WTC11 (cell line): ENCODE results near the gene CSK. TPM values are rescaled to one million over a fixed set of nuclear protein-coding genes. Genes with fewer than 3 reads are reported as not detected.

ENCODE experiments used
- ATAC-seq: fragments of 200-7000 bp; cut with Tn5 transposase; 2 replicates; pipeline ENCODE4 v1.10.0; 2021; ENCODE audit warnings: mild to moderate bottlenecking, moderate library complexity
- CTCF ChIA-PET: fragments of 300-600 bp; sonication (Branson Sonifier 250); formaldehyde crosslinking; loops from one replicate; lab custom pipeline; 2021; ENCODE audit warnings: antibody characterized with exemption; lab: Charles Lee
- POLR2A ChIA-PET: fragments of 350-600 bp; sonication (Branson Sonifier 250); formaldehyde crosslinking; loops from one replicate; lab custom pipeline; 2021; ENCODE audit warnings: antibody characterized with exemption; lab: Charles Lee
- DNase-seq: peaks from one replicate; pipeline ENCODE4 v3.0.0; 2021; ENCODE audit warnings: low spot score
- H3K27ac Mint-ChIP-seq: 2 replicates; pipeline ENCODE4 v1.8.0; 2021; ENCODE audit warnings: mixed read lengths
- H3K27me3 Mint-ChIP-seq: 2 replicates; pipeline ENCODE4 v1.8.0; 2021; ENCODE audit warnings: low read depth, mild to moderate bottlenecking, moderate library complexity, mixed read lengths
- H3K36me3 Mint-ChIP-seq: 2 replicates; pipeline ENCODE4 v1.8.0; 2021; ENCODE audit warnings: mixed read lengths
- H3K4me1 Mint-ChIP-seq: 2 replicates; pipeline ENCODE4 v1.8.0; 2022; ENCODE audit warnings: mixed read lengths
- H3K4me3 Mint-ChIP-seq: 2 replicates; pipeline ENCODE4 v1.8.0; 2021; ENCODE audit warnings: mild to moderate bottlenecking, moderate library complexity, mixed read lengths
- H3K9me3 Mint-ChIP-seq: 2 replicates; pipeline ENCODE4 v1.8.0; 2021; ENCODE audit warnings: mixed read lengths
- ATF2 ChIP-seq: sonication (generic); formaldehyde crosslinking; IDR thresholded peaks from 2 replicates; pipeline ENCODE4 v1.8.1; 2022; ENCODE audit warnings: low read depth, missing genetic modification reagents, borderline replicate concordance
- CBFB ChIP-seq: sonication (generic); formaldehyde crosslinking; IDR thresholded peaks from 2 replicates; pipeline ENCODE4 v1.8.1; 2022; ENCODE audit warnings: mild to moderate bottlenecking, low read depth, missing genetic modification reagents
- CTCF ChIP-seq: fragments of 200-600 bp; IDR thresholded peaks from 2 replicates; pipeline ENCODE4 v1.8.0; 2022; ENCODE audit warnings: antibody characterized with exemption
- E2F4 ChIP-seq: sonication (generic); formaldehyde crosslinking; IDR thresholded peaks from 2 replicates; pipeline ENCODE4 v1.8.1; 2022; ENCODE audit warnings: low read depth, mild to moderate bottlenecking, moderate library complexity, missing genetic modification reagents, borderline replicate concordance
- ELF4 ChIP-seq: sonication (generic); formaldehyde crosslinking; IDR thresholded peaks from 2 replicates; pipeline ENCODE4 v1.8.1; 2022; ENCODE audit warnings: low read depth, mild to moderate bottlenecking, moderate library complexity, missing genetic modification reagents
- ETV6 ChIP-seq: sonication (generic); formaldehyde crosslinking; IDR thresholded peaks from 2 replicates; pipeline ENCODE4 v1.8.1; 2022; ENCODE audit warnings: mild to moderate bottlenecking, missing genetic modification reagents
- JAZF1 ChIP-seq: fragments of 250-450 bp; sonication (Bioruptor Pico); IDR thresholded peaks from 2 replicates; pipeline ENCODE4 v1.9.0; 2021; ENCODE audit warnings: moderate library complexity, mild to moderate bottlenecking, inconsistent platforms
- NFE2L1 ChIP-seq: sonication (generic); formaldehyde crosslinking; IDR thresholded peaks from 2 replicates; pipeline ENCODE4 v1.8.1; 2023; ENCODE audit warnings: missing genetic modification reagents
- SMAD3 ChIP-seq: sonication (generic); formaldehyde crosslinking; IDR thresholded peaks from 2 replicates; pipeline ENCODE4 v1.8.0; 2022; ENCODE audit warnings: missing genetic modification reagents, mild to moderate bottlenecking, borderline replicate concordance
- STAT6 ChIP-seq: sonication (generic); formaldehyde crosslinking; conservative IDR thresholded peaks from 2 replicates; pipeline ENCODE4 v1.8.1; 2023; ENCODE audit warnings: mild to moderate bottlenecking, low read depth, missing genetic modification reagents, moderate library complexity
- ZBTB21 ChIP-seq: sonication (generic); formaldehyde crosslinking; IDR thresholded peaks from 2 replicates; pipeline ENCODE4 v1.8.1; 2023; ENCODE audit warnings: mild to moderate bottlenecking, missing genetic modification reagents, borderline replicate concordance
- ZNF263 ChIP-seq: sonication (generic); formaldehyde crosslinking; IDR thresholded peaks from 2 replicates; pipeline ENCODE4 v1.8.1; 2022; ENCODE audit warnings: low read depth, mild to moderate bottlenecking, moderate library complexity, missing genetic modification reagents
- total RNA-seq: library from RNA; stranded (reverse); gene quantifications from 3 replicates; pipeline ENCODE4 v1.2.3, GENCODE V29; 2021
- TF ChIP-seq, protein P1 (sequence below): sonication (generic); formaldehyde crosslinking; IDR thresholded peaks from 2 replicates; pipeline ENCODE4 v1.8.1; 2023; ENCODE audit warnings: mild to moderate bottlenecking, missing genetic modification reagents, moderate library complexity
- TF ChIP-seq, protein P2 (sequence below): sonication (generic); formaldehyde crosslinking; IDR thresholded peaks from 2 replicates; pipeline ENCODE4 v1.8.1; 2023; ENCODE audit warnings: mild to moderate bottlenecking, missing genetic modification reagents
- TF ChIP-seq, protein P3 (sequence below): sonication (generic); formaldehyde crosslinking; IDR thresholded peaks from 2 replicates; pipeline ENCODE4 v1.8.0; 2022; ENCODE audit warnings: mild to moderate bottlenecking, missing genetic modification reagents
- TF ChIP-seq, protein P4 (sequence below): sonication (generic); formaldehyde crosslinking; IDR thresholded peaks from 2 replicates; pipeline ENCODE4 v1.8.0; 2022; ENCODE audit warnings: missing genetic modification reagents

CSK gene
- total RNA-seq, 1 experiment from 2014 or later: 55.1 TPM

DNA sequence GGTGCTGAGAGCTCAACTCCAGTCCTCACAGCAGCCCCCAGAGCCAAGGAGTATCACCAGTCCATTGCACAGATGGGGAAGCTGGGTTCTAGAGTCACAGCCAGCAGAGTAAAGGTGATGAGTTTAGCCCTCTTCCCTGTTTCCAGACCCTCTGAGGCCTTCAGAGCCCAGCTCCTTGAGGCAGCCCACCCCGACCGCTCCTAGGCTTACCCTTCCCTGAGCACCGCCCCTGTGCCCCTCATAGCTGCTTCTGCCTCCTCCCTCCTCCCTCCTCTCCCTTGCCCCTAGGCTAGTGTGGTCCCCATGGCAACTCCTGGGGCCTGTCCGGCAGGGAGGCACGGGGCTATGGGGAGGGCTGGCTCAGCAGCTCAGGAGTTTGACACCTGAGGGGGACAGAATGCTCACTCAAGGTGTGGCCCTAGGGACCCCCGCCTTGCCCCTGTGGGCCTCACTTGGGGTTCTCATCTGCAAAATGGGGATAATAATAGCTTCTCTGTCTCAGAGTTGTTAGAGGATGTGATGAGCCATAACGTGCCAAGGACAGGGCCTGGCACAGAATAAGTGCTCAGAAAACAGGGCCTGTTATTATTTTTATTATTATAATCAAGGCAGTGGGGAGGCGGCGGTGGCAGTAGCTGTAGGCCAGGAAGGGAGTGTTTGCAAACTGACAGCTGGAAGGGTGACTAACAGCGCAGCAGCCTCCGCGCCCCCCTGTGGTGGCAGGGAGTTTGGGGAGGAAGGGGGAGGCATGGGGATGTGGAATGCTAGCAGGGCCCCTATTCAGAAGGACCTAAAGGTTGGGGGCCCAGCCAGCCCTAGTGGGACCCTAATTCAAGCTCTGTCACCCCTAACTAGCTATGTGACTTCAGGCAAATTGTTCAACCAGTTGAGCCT lies 11.5 kb downstream of the CSK start (continued):
- no peak for TF ChIP-seq ELF4
- TF ChIP-seq ZBTB21 (CRISPR knock-in tag): no peak
- TF ChIP-seq SMAD3 (CRISPR knock-in tag): no peak
- TF ChIP-seq, protein P1, sequence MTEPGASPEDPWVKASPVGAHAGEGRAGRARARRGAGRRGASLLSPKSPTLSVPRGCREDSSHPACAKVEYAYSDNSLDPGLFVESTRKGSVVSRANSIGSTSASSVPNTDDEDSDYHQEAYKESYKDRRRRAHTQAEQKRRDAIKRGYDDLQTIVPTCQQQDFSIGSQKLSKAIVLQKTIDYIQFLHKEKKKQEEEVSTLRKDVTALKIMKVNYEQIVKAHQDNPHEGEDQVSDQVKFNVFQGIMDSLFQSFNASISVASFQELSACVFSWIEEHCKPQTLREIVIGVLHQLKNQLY (CRISPR knock-in tag): no peak

DNA sequence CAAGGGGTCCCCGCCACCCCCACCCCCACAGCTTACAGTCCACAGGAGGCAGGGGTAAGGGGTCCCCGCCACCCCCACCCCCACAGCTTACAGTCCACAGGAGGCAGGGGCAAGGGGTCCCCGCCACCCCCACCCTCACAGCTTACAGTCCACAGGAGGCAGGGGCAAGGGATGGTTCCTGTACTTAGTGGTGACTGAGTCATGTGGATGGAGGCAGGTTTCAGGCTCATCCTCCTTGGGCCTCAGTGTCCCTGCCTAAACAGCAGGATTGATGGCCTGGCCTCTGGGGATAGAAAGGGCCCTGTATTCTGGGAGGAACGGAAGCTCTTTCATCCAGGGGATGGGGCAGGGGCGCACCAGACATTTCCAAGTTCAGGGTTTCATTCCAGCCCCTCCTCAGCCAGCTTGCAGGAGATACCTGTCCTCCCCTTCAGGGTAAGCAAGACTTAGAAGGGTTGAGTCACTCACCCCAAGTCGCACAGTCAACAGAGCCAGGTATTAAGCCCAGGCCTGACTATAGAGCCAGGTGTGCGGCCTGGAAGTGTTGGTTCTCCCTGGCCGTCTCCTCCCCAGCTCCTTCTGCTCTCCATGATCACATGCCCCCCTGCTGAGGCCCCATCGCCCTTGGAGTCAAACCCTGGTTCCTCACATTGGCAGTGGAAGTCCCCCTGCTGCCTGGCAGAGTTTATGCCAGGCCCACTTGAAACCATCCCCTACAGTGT lies 12.5 kb downstream of the CSK start:
- H3K9me3 Mint-ChIP-seq: no peaks in the 10 kb centered on the region
- H3K4me1 Mint-ChIP-seq: peaks cover 21% of the 10 kb centered on the region
- DNase-seq: no peak
- POLR2A ChIA-PET: no interaction called here
- CTCF ChIA-PET: interaction anchor here (0.6 to 3.7 kb wide), 9 partner anchors 10 to 162 kb away, joined by 3 to 79 read pairs (median 6); partner anchors contain the start of gene CPLX3
- TF ChIP-seq E2F4 (CRISPR knock-in tag) (no peak), CBFB (CRISPR knock-in tag) (no peak), ZNF263 (CRISPR knock-in tag) (no peak), NFE2L1 (CRISPR knock-in tag) (no peak), CTCF (no peak), STAT6 (no peak)
- TF ChIP-seq, protein P2, sequence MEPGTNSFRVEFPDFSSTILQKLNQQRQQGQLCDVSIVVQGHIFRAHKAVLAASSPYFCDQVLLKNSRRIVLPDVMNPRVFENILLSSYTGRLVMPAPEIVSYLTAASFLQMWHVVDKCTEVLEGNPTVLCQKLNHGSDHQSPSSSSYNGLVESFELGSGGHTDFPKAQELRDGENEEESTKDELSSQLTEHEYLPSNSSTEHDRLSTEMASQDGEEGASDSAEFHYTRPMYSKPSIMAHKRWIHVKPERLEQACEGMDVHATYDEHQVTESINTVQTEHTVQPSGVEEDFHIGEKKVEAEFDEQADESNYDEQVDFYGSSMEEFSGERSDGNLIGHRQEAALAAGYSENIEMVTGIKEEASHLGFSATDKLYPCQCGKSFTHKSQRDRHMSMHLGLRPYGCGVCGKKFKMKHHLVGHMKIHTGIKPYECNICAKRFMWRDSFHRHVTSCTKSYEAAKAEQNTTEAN: no peak
- TF ChIP-seq, protein P3, sequence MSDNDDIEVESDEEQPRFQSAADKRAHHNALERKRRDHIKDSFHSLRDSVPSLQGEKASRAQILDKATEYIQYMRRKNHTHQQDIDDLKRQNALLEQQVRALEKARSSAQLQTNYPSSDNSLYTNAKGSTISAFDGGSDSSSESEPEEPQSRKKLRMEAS (CRISPR knock-in tag): no peak
- H3K27me3 Mint-ChIP-seq: no peaks in the 10 kb centered on the region
- H3K27ac Mint-ChIP-seq: no peak overlapping the region; the same call in 1 of the 2 replicates
- ATAC-seq: no peak
- no peak overlapping the region for H3K4me3 Mint-ChIP-seq
- H3K36me3 Mint-ChIP-seq: no peaks in the 10 kb centered on the region

- ATAC-seq (no peak), DNase-seq (no peak)
- no peaks in the 10 kb centered on the region for H3K36me3 Mint-ChIP-seq
- no peak overlapping the region; the same call in 1 of the 2 replicates for H3K27ac Mint-ChIP-seq
- no peak overlapping the region for H3K4me3 Mint-ChIP-seq
- CTCF ChIA-PET: interaction anchor here (1.1 to 3.7 kb wide), 2 partner anchors 22 to 24 kb away, joined by 3 to 79 read pairs; no protein-coding TSS in a partner anchor
- peaks cover 18% of the 10 kb centered on the region for H3K4me1 Mint-ChIP-seq
- POLR2A ChIA-PET: no interaction called here
- H3K27me3 Mint-ChIP-seq: no peaks in the 10 kb centered on the region
- no peaks in the 10 kb centered on the region for H3K9me3 Mint-ChIP-seq
- TF ChIP-seq JAZF1 (CRISPR knock-in tag) (no peak), ETV6 (CRISPR knock-in tag) (no peak), ZNF263 (CRISPR knock-in tag) (no peak), ATF2 (no peak)
- TF ChIP-seq, protein P4, sequence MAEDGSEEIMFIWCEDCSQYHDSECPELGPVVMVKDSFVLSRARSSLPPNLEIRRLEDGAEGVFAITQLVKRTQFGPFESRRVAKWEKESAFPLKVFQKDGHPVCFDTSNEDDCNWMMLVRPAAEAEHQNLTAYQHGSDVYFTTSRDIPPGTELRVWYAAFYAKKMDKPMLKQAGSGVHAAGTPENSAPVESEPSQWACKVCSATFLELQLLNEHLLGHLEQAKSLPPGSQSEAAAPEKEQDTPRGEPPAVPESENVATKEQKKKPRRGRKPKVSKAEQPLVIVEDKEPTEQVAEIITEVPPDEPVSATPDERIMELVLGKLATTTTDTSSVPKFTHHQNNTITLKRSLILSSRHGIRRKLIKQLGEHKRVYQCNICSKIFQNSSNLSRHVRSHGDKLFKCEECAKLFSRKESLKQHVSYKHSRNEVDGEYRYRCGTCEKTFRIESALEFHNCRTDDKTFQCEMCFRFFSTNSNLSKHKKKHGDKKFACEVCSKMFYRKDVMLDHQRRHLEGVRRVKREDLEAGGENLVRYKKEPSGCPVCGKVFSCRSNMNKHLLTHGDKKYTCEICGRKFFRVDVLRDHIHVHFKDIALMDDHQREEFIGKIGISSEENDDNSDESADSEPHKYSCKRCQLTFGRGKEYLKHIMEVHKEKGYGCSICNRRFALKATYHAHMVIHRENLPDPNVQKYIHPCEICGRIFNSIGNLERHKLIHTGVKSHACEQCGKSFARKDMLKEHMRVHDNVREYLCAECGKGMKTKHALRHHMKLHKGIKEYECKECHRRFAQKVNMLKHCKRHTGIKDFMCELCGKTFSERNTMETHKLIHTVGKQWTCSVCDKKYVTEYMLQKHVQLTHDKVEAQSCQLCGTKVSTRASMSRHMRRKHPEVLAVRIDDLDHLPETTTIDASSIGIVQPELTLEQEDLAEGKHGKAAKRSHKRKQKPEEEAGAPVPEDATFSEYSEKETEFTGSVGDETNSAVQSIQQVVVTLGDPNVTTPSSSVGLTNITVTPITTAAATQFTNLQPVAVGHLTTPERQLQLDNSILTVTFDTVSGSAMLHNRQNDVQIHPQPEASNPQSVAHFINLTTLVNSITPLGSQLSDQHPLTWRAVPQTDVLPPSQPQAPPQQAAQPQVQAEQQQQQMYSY: no peak
Observed at GRCh38 chr15:74794970-74795349, 13.1 kb downstream of the CSK start.
